ENCODE results near the gene ZNF69.
"Not testable (repeated sequence)": the region's sequence is repeated elsewhere in the genome, so short reads cannot be mapped to it uniquely, and the experiment has no call there.

ZNF69 gene

GRCh38 chr19:11873762-11874161, 13.8 kb upstream of the ZNF69 start:
- H3K27me3 Mint-ChIP-seq (ENCODE audit: low read depth) = no peaks in the 10 kb centered on the region
- no peaks in the 10 kb centered on the region for H3K4me1 Mint-ChIP-seq (ENCODE audit: low read depth)
- no peak overlapping the region for H3K4me3 Mint-ChIP-seq
- H3K36me3 Mint-ChIP-seq (ENCODE audit: low read depth) = peaks cover 6% of the 10 kb centered on the region
- H3K27ac Mint-ChIP-seq = no peak overlapping the region
- no peak for DNase-seq (ENCODE audit: low spot score)
- peaks cover 41% of the 10 kb centered on the region for H3K9me3 Mint-ChIP-seq

- peaks cover 13% of the 10 kb centered on the region for H3K9me3 Mint-ChIP-seq
- not testable (repeated sequence) for H3K27me3 Mint-ChIP-seq (ENCODE audit: low read depth); H3K4me3 Mint-ChIP-seq; H3K4me1 Mint-ChIP-seq (ENCODE audit: low read depth); H3K27ac Mint-ChIP-seq; H3K36me3 Mint-ChIP-seq (ENCODE audit: low read depth)
- DNase-seq (ENCODE audit: low spot score) = peak; percentile 10
Measured at GRCh38 chr19:11879687-11880266, 7.8 kb upstream of the ZNF69 start.

- Mint-ChIP-seq H3K27me3 (ENCODE audit: low read depth) (no peaks in the 10 kb centered on the region), H3K36me3 (ENCODE audit: low read depth) (no peaks in the 10 kb centered on the region), H3K4me3 (no peak overlapping the region), H3K9me3 (peaks cover 11% of the 10 kb centered on the region), H3K27ac (no peak overlapping the region), H3K4me1 (ENCODE audit: low read depth) (peaks cover 2% of the 10 kb centered on the region)
- no peak for DNase-seq (ENCODE audit: low spot score)
Measured at GRCh38 chr19:11880598-11880997, 7.0 kb upstream of the ZNF69 start.

GRCh38 chr19:11881151-11881800, 6.3 kb upstream of the ZNF69 start:
- Mint-ChIP-seq H3K27me3 (ENCODE audit: low read depth) (no peaks in the 10 kb centered on the region), H3K4me1 (ENCODE audit: low read depth) (peaks cover 2% of the 10 kb centered on the region), H3K36me3 (ENCODE audit: low read depth) (no peaks in the 10 kb centered on the region), H3K27ac (no peak overlapping the region), H3K4me3 (no peak overlapping the region), H3K9me3 (peaks cover 9% of the 10 kb centered on the region)
- peak; percentile 27 for DNase-seq (ENCODE audit: low spot score)

- no peaks in the 10 kb centered on the region for H3K27me3 Mint-ChIP-seq (ENCODE audit: low read depth)
- peaks cover 5% of the 10 kb centered on the region for H3K4me1 Mint-ChIP-seq (ENCODE audit: low read depth)
- no peaks in the 10 kb centered on the region for H3K36me3 Mint-ChIP-seq (ENCODE audit: low read depth)
- no peak for DNase-seq (ENCODE audit: low spot score)
- peaks cover 9% of the 10 kb centered on the region for H3K9me3 Mint-ChIP-seq
- H3K4me3 Mint-ChIP-seq = no peak overlapping the region
- H3K27ac Mint-ChIP-seq = no peak overlapping the region
Measured at GRCh38 chr19:11882606-11883005, 5.0 kb upstream of the ZNF69 start.

- Mint-ChIP-seq H3K9me3 (peaks cover 9% of the 10 kb centered on the region), H3K27ac (peak overlapping the region; percentile 53), H3K4me3 (peak overlapping the region; percentile 89), H3K4me1 (ENCODE audit: low read depth) (peaks cover 20% of the 10 kb centered on the region), H3K27me3 (ENCODE audit: low read depth) (peaks cover 2% of the 10 kb centered on the region), H3K36me3 (ENCODE audit: low read depth) (peaks cover 17% of the 10 kb centered on the region)
- DNase-seq (ENCODE audit: low spot score) = no peak
Measured at GRCh38 chr19:11887234-11887610, 360 bp upstream of the ZNF69 start.

GRCh38 chr19:11889901-11890300, 2.3 kb downstream of the ZNF69 start:
- H3K4me1 Mint-ChIP-seq (ENCODE audit: low read depth) = peaks cover 20% of the 10 kb centered on the region
- H3K36me3 Mint-ChIP-seq (ENCODE audit: low read depth) = peaks cover 29% of the 10 kb centered on the region
- H3K27me3 Mint-ChIP-seq (ENCODE audit: low read depth); H3K4me3 Mint-ChIP-seq; DNase-seq (ENCODE audit: low spot score); H3K27ac Mint-ChIP-seq: not testable (repeated sequence)
- H3K9me3 Mint-ChIP-seq = peaks cover 25% of the 10 kb centered on the region

GRCh38 chr19:11890634-11891033, 3.1 kb downstream of the ZNF69 start:
- Mint-ChIP-seq H3K36me3 (ENCODE audit: low read depth) (peaks cover 35% of the 10 kb centered on the region), H3K9me3 (peaks cover 32% of the 10 kb centered on the region), H3K4me3 (no peak overlapping the region), H3K27ac (no peak overlapping the region), H3K4me1 (ENCODE audit: low read depth) (peaks cover 20% of the 10 kb centered on the region), H3K27me3 (ENCODE audit: low read depth) (peaks cover 2% of the 10 kb centered on the region)
- DNase-seq (ENCODE audit: low spot score) = no peak

- H3K36me3 Mint-ChIP-seq (ENCODE audit: low read depth) = peaks cover 26% of the 10 kb centered on the region
Measured at GRCh38 chr19:11894851-11895250, 7.3 kb downstream of the ZNF69 start.

GRCh38 chr19:11902228-11902627, 14.6 kb downstream of the ZNF69 start:
- H3K27ac Mint-ChIP-seq = no peak overlapping the region
- H3K9me3 Mint-ChIP-seq = peaks cover 66% of the 10 kb centered on the region
- no peaks in the 10 kb centered on the region for H3K4me1 Mint-ChIP-seq (ENCODE audit: low read depth)
- H3K4me3 Mint-ChIP-seq = no peak overlapping the region
- no peaks in the 10 kb centered on the region for H3K27me3 Mint-ChIP-seq (ENCODE audit: low read depth)
- DNase-seq (ENCODE audit: low spot score) = no peak
- H3K36me3 Mint-ChIP-seq (ENCODE audit: low read depth) = peaks cover 37% of the 10 kb centered on the region

More at GRCh38 chr19:11894851-11895250, 7.3 kb downstream of the ZNF69 start:
- DNase-seq (ENCODE audit: low spot score) = no peak
- Mint-ChIP-seq H3K9me3 (peaks cover 42% of the 10 kb centered on the region), H3K4me1 (ENCODE audit: low read depth) (no peaks in the 10 kb centered on the region), H3K27me3 (ENCODE audit: low read depth) (no peaks in the 10 kb centered on the region), H3K27ac (no peak overlapping the region), H3K4me3 (no peak overlapping the region)

- H3K36me3 Mint-ChIP-seq (ENCODE audit: low read depth) = peaks cover 31% of the 10 kb centered on the region
- no peak overlapping the region for H3K27ac Mint-ChIP-seq
- peaks cover 74% of the 10 kb centered on the region for H3K9me3 Mint-ChIP-seq
- H3K4me3 Mint-ChIP-seq = no peak overlapping the region
- H3K4me1 Mint-ChIP-seq (ENCODE audit: low read depth) = no peaks in the 10 kb centered on the region
- H3K27me3 Mint-ChIP-seq (ENCODE audit: low read depth) = no peaks in the 10 kb centered on the region
- no peak for DNase-seq (ENCODE audit: low spot score)
Measured at GRCh38 chr19:11905928-11906327, 18.3 kb downstream of the ZNF69 start.

- peaks cover 57% of the 10 kb centered on the region for H3K9me3 Mint-ChIP-seq
- H3K27me3 Mint-ChIP-seq (ENCODE audit: low read depth); H3K4me1 Mint-ChIP-seq (ENCODE audit: low read depth); DNase-seq (ENCODE audit: low spot score); H3K4me3 Mint-ChIP-seq; H3K36me3 Mint-ChIP-seq (ENCODE audit: low read depth); H3K27ac Mint-ChIP-seq: not testable (repeated sequence)
Measured at GRCh38 chr19:11911937-11912336, 24.4 kb downstream of the ZNF69 start.

GRCh38 chr19:11914417-11915051, 27.0 kb downstream of the ZNF69 start:
- peaks cover 43% of the 10 kb centered on the region for H3K9me3 Mint-ChIP-seq
- H3K4me1 Mint-ChIP-seq (ENCODE audit: low read depth); H3K27ac Mint-ChIP-seq; H3K4me3 Mint-ChIP-seq; H3K36me3 Mint-ChIP-seq (ENCODE audit: low read depth); H3K27me3 Mint-ChIP-seq (ENCODE audit: low read depth); DNase-seq (ENCODE audit: low spot score): not testable (repeated sequence)

- H3K36me3 Mint-ChIP-seq (ENCODE audit: low read depth) = peaks cover 13% of the 10 kb centered on the region
- peaks cover 2% of the 10 kb centered on the region for H3K27me3 Mint-ChIP-seq (ENCODE audit: low read depth)
Measured at GRCh38 chr19:11921852-11922495, 34.4 kb downstream of the ZNF69 start.

More at GRCh38 chr19:11921852-11922495, 34.4 kb downstream of the ZNF69 start:
- Mint-ChIP-seq H3K4me3 (no peak overlapping the region), H3K9me3 (peaks cover 14% of the 10 kb centered on the region), H3K27ac (no peak overlapping the region), H3K4me1 (ENCODE audit: low read depth) (peaks cover 24% of the 10 kb centered on the region)
- no peak for DNase-seq (ENCODE audit: low spot score)
